ENCODE measurements around the gene SIX3.

The SIX3 gene

DNA sequence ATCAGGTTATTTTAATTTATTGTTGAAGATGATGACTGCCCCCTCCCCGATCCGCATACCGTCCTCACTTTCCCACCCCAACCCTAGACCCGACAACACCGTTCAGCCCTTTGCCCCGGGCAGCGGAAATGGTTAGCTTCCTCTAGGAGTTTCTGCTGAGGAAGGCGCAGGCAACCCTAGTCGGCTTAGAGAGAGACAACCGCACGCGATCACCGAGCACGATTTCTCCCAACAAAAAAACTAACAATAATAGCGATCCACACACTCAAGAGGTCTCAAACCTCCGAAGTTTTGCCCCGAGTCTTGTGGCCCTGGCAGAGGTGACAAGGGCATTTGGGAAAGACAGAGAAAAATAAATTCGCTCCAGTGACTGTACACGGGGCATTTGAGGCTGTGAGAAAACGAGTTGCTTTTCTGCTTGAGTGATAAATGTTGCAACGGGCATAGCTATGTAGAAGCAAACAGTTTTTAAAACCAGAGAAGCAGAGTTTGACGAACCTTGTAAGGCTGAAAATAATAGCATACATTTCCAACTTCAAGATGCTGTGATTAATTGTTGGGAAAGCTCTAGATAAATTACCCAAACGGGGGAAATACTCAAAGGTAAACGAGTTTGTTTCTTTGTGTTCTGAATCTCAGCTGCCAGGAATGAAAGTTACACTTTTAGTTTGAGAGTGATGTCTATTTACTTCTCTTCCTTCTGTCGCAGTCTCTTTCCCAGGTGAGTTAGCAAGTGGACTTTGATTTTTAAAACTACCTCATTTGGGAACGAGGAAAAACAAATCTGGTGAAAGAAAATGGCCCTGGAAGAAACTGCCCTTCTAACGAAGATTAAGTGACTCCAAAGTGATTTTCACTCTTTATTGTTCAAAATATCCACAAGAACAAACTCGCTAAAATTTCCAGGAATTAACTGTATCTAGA lies 11.0 kb upstream of the SIX3 start:
- DNase-seq (ENCODE audit: low read depth in 1 of 2, low spot score in 1 of 2), result no peak

DNA sequence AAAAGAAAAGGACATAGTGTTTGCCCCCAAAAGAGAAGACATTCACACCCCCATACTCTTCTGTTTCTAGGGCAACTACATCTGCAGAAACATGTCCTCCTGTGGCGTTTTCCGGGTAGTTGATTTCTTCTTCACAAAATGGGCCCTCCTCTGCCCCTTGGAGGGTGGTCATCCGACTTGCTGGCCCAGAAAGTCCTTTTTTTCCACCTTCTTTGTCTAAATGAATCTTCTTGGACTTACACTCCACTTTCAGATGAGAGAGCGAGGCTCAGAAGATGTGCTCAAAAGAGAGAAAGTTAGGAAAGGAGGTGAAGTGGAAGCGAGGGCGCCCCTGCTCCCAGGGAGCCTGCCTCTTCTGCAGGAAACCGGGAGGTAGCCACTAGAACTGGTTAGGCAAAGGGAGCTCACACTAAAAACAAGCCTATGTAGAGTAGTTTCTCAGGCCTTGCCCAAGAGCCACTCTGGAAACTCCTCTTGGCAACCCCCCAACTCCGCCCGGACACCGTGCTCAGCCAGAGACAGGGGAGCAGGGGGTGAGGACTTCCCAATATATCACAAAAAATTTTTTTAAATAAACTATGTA lies 10.2 kb upstream of the SIX3 start:
- no peak for DNase-seq (ENCODE audit: low read depth in 1 of 2, low spot score in 1 of 2)

DNA sequence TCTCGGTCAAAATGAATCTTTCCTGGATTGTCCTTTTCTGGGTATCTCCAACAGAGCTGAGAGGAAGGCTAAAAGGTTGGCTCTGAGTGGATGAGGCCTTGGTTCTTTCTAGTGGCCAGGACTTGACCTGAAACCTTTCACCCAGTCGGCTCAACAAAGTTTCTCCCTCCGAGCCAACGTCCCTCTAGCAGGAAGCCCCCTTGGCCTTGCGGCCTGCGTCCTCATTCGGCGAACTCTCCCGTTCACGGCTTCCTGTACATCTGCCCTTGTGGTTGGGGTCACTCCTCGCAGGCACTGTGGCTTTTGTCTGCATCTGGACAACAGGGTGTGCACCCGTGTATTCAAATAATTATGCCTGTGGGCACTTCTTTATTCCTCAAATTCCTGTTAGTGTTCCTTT lies 9.4 kb upstream of the SIX3 start:
- DNase-seq (ENCODE audit: low read depth in 1 of 2, low spot score in 1 of 2), result no peak

DNA sequence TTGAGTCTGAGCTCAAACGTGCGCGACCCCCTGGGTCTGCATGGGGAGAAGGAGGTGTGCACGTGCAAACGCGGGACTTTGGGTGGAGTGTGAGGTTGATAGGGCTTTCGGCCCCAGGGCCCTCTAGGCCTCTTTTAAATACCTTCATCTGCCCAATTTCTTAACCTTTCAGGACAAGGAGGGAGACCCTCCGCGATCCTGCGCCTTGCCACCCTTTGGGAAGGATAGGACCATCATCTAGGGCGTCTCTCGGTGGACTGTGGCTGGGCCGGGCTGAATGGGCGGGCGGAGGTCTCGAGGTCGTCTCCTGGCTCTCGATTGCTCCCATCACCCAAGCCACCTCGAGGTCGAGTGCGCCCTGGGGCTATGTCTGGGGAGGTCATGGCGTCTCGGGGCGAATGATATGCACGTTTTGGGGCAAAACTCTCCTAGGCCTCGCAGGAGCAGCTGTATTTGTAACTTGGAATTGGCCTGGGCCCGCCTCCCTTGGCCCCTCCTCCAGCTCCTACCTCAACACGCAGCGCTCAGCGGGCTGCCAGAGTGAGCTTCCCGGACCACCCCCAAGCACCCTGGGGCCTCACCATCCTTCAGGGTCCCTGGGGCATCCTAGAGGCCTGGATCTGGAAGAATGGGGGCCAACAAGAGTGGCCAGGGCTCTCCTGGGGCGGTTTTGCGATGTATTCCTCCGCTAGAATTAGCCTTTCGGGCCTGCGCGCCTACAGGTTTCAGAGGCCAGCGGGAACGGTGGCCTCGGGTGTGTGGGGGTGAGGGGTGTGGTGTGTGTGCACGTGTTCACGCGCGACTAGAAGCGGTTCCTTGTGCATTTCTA lies 8.7 kb upstream of the SIX3 start:
- DNase-seq (ENCODE audit: low read depth in 1 of 2, low spot score in 1 of 2), result no peak

DNA sequence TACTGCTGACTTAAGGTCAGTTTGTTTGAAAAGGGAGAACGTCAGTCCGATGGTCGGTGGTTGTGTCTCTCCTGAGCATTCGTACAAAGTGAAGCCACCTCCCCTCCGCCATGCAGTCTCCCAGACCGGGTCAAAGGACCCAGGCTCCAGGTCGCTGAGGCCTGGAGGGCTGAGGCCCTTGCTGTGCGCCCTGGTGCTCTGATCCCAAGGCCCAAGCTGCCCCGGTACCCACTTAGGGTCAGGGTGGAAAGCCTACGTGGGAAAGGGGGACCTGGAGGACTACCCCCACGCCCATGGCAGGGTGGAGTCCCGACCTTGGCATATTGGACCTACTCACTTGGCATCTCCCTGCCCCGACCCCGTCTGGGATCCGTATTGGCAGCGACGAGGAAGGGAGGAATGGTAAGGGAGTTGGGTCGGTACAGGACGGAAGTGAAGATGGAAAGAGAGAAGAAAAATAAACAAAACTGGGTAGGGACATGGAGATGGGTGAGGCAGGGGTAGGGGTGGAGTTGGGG lies 8.0 kb upstream of the SIX3 start:
- no peak for DNase-seq (ENCODE audit: low read depth in 1 of 2, low spot score in 1 of 2)

DNA sequence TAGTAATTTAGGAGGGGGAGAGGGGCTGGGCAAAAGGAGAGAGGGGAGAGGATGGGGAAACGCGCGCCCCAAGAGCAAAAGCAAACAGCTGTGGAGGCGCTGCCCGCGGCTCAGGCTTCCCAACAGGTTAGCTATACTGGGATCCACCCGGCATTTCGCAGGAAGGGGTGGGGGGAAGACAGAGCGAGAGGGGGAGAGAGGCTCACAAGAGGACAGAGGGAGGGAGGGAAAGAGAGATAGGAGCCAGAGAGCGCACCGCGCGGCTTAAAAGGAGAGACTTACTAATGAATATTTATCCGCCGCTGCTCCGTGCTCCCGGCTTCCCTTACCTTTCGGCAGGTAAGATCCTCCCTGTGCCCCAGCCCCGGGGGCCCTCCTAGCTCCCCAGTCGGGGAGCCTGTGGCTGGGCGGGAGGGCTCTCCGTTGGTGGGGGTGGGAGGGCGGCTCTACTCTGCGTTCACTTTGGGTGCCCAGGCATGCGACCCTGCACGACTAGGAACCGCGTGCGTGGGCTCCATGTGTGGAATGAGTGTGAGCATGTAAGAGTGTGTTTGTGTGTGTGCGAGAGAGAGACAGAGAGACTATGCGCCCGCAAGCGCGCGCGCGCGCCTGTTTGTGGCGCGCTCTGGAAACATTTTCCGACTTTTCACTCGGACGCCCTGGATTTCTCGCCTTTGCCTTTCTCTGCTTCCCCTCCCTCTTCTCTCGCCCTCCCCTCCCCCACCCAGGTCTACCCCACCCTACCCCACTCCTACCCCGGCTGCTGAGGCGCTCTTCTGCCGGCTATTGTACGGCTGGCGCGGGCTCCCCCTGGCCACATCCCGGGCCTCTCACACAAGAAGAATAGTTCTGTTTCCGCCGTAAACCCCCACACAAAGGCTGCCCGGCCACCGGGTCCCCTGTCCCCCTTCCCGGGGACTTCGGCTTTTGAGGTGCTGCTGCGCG lies 7.2 kb upstream of the SIX3 start:
- no peak for DNase-seq (ENCODE audit: low read depth in 1 of 2, low spot score in 1 of 2)

DNA sequence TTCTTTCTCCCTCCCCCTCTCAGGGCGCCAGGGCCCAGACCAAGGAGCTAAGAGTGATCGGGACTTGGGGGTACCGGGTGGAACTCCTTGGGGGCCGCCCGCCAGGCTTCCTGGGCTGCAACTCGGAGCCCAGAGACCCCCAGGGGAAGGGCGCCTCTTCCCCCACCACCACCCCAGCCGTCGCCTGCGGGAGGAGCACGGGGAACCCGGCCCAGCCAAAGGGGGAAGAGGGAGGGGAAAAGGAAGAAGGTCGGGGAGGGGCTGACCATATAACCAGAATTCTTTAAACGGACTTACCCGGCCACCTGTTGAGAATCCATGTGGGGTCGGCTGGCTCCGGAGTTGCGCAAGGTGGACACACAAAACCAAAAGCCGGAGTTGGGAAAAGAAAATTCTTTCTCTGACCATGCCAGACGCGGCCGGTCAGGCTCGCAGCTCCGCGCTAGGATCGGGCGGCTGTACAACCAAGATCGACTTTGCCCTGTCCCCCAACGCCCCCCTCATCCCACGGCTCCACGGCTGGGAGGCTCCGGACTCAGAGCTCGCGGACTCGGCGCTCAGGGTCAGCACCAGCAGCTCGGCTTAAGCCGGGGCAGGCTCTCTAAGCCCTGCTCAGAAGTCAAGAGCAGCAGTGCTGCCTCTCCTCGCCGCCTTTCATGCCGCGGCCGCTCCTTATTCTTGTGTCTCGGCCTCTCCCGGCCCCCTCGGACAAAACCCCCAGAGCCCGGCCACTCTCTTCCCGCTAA lies 6.3 kb upstream of the SIX3 start:
- no peak for DNase-seq (ENCODE audit: low read depth in 1 of 2, low spot score in 1 of 2)

DNA sequence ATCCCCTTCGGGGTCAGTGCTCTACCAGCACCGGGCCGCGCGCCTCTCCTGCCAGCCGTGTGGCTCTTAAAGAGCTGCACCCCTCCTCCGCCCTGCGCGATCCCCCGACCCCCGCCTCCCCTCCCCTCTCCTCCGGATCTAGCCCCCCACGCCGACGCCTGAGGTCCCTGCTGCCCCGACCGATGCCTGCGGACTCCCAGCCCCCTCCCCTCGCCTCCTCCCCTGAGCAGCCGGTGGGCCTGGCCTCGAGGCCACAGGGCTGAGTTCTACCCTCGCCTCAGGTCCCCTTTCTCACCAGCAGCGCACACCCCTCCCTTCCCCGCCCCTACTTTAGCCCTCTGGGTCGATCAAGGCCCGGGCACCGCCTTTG lies 5.8 kb upstream of the SIX3 start:
- no peak for DNase-seq (ENCODE audit: low read depth in 1 of 2, low spot score in 1 of 2)

DNA sequence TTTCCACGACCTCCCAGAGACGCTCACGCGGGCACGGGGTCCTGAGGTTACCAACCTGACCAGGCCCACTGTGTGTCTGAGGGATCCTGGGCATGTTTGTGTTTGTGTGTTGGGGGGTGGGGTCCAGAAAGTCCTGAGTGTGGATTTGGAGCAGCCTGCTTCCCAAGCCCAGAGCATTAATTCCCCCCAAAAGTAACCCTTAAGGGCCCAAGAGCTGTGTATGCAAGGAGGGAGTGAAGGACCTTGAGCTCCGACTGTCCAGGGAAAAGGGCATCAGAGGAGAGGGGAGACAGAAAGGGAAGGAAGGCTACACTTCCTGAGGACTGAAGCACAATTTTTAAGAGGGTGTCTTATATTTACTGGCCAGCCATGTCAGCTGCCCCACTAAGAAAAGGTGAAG lies 5.2 kb upstream of the SIX3 start:
- DNase-seq (ENCODE audit: low read depth in 1 of 2, low spot score in 1 of 2), result no peak

DNA sequence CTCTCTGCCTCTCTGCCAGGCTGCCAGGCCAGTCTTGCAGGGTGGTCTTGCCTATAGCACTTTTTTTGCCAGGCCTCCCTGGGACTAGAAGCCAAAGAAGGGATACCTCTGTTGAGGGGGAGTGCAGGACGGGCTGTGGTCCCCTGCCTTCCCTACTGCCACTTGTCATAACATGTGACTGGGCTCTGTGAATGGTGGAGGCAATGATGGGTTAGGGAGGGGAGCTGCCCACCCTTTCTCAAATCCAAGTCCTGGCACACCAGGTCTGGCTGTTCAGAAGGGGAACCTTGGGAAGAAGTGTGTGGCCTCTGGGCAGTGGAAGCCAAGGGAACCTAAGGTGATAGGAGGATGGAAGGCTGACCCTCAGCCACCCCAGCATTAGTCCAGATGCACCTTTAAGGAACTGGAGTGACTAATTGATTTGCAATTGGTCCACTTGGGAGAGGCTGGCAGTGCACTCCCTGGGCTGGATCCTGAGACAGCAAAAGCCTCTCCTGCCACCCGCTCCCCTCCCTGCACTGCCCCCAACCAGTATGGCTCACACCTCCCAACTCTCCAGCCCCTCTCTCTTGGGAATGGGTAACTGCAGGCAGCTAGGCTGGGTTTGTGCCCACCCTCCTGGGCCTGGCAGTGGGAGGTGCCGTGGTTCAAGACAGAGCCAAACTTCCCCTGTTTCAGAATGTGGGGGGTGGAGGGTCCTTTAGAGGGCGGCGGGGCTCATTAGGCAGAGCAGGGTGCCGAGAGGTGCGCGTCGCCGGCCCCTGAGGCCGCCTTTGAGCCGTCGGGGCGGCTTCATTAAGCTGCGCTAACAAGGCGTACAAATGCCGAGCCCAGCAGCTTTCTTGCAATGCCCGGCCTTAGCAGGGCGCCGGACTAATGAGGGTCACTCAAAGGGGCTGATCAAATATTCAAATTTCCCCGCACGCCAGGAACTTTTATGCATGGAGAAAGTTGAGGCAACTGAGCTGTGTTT lies 4.5 kb upstream of the SIX3 start:
- DNase-seq (ENCODE audit: low read depth in 1 of 2, low spot score in 1 of 2), result no peak

DNA sequence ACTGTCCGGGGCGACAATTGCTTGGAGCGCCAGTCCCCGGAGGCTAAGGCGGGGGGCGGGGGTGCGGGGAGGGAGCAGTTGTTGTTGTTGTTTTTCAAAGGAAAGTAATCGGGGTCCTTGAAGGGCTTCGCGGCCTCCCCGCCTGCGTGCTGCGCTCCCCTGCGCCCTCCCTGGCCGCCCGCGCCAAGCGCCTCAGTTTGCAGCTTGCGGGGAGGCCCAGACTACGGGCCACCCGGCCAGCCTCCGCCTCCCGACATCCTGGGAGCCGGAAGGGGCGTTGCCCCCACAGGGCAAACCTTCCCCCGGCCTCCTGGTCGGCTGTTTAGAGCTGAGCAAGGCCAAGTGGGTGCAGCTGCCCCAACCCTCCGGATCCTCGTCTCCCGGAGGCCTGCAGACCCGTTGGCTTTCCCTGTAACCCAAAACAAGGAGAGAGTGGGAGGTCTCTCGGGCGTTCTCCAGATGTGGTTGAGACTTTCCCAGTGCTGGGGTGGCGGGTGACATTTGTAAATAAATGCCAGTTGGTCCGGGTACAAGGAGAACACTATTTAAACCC lies 3.7 kb upstream of the SIX3 start:
- no peak for DNase-seq (ENCODE audit: low read depth in 1 of 2, low spot score in 1 of 2)

DNA sequence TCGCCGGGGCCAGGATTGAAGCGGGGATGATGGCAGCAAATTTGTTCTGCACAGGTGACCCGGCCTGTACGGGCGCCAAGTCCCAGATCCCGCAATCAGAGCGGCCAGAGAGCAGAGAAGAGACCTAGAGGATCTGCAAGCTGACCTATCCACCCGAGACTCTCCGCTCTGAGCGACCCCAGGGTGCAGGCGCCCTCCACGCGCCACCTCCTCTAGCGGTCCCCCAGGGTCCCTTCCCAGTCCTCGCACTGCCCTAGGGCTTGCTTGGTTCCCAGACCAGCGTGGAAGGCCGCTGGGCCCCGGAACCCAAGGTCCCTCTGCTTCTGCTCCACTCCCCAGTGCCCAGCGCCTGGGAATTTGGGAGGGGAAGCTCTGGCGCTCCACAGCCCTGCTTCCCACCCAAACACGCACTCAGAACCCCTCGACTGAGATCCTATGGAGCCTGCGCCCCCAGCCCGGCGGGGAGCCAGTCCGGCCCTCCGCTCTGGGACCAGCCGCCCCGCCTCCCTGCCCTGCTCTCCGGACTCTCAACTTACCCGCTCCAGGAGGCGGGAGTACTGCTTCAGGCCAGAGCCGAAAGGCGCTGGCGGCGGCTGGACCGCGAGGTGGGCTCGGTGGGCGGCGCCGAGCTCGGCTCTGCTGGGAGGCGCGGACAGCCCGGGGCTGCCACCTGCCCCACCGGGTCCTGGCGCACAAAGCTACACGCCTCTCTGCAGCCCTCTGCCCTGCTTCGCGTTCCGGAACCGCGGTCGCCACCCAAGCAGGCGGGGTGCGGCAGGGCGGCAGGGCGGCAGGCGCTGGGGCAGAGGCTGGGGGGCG lies 3.0 kb upstream of the SIX3 start:
- DNase-seq (ENCODE audit: low read depth in 1 of 2, low spot score in 1 of 2), result no peak

DNA sequence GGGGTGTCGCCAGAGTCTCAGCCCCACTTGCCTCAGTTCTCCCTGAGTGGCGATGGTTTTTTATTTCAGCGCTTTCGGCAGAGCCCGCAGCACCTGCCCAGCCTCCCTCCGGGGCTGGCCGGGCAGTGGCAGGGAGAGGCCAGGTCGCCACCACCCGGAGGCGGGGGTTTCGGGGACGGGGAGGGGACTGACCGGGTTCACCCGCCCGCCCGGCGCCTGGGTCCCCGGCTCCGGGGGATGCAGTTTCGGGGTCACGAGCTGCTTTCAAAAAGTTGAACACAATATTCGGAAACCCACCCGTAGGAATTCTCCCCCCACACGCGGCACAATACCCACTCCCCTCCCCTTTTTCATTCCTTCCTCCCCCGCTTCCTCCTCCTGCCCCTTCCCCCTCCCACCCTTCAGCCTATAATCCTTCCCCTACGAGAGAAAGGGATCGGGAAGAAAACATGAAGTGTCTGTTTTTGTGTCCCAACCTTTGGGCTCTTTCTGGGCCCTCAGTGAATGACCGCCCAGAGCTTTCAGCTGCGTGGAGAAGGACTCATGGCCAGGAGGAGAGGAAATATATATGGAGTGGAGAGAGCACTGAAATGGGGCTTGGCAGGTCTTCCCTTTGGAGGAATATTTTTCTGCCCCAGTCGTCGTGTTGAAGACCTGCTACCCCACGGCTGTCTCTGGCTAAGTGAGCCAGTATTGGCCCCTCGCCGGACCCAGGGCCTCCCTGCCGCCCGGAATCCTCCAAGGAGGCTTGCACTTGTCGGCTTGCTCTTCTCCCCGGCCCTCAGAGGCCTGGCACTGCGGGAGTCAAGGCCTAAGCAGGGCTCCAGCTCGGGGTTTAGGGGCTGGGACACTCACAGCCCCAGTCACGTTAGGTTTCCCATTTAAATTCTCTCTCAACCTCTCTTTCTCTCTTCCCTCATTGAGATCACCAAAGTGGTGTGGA lies 2.1 kb upstream of the SIX3 start:
- no peak for DNase-seq (ENCODE audit: low read depth in 1 of 2, low spot score in 1 of 2)

DNA sequence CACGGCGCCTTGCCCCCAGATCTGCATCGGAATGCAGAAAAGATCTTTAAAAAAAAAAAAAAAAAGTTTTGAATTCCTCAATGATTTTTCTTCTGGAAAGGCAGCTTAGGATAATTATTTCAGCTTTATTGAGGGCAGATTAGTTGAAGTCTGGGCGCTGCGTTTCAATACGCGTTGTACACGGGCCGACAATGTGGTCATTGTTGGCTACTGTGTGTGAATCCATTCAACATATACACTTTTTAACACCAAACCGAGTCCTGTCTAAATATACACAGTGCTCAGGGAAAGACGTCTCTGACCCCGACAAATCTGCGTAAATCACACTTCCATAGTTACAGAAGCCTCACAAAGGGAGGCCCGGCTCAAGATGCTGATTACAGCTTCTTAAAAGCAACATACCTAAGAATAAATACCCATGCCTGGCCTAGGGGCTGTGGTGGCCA lies 1.4 kb upstream of the SIX3 start:
- DNase-seq (ENCODE audit: low read depth in 1 of 2, low spot score in 1 of 2), result no peak

DNA sequence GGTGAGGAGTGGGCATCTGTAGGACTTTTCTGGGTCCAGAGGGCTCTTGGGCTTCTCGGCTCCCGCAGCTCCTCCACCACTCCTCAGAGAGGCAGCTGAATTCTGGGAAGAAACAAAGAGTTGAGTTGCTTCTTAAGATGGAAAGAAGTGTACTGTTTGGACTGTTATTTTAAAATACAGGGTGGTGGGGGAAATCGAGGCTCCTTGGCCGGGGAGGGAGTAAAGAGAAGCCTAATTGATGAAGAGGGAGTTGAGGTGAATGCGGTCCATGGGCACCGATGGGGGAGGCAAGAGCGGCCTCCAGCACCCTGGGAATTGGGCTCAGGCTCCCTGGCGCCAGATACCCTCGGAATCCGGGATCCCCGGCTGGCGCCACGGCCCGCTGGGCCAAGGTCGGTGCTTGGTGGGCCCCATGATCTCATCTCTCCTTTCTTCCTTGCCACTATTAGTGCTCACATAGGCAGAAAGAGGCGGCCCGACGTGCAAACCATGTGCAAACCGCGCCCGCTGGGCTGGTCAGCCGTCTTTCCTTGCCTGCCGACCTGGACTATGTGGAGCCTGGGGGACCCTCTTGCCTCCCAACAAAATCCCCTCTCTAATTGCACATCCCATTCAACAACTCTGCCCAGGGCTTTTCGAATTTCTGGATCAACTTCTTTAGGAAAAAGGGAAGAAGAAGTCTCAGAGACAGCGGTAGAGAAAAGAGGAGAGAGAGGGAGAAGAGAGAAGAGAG lies 604 bp upstream of the SIX3 start:
- DNase-seq (ENCODE audit: low read depth in 1 of 2, low spot score in 1 of 2), result no peak

Data from activated CD4-positive, alpha-beta T cell treated with anti-CD3 and anti-CD28 coated beads, Interleukin-2, amount 50 U/mL, for 24 hours (primary cell).